ENCODE data around the gene WDR59.

The WDR59 gene

DNA sequence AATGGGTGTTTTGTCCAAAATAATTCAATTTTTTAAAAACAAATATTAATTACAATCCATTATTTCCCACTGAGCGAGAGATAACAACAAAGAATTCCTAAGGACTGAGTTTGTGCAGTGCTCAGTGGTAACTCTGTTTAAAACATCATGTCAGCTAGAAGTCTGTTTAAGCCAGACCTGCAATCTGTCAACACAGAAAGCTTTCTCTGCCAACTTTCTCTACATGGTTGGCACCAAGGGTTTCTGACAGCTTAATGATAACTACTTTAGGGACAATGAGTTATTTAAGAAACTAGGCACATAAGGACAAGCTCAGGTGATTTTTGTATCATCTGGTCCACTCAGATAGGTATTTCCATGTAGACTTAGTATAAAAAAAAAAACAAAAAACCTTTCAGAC lies 81.8 kb downstream of the WDR59 start:
- DNase-seq (ENCODE audit: low spot score) = no peak

- DNase-seq (ENCODE audit: low spot score) = no peak
Measured at GRCh38 chr16:74902161-74902560, 82.8 kb downstream of the WDR59 start.

DNA sequence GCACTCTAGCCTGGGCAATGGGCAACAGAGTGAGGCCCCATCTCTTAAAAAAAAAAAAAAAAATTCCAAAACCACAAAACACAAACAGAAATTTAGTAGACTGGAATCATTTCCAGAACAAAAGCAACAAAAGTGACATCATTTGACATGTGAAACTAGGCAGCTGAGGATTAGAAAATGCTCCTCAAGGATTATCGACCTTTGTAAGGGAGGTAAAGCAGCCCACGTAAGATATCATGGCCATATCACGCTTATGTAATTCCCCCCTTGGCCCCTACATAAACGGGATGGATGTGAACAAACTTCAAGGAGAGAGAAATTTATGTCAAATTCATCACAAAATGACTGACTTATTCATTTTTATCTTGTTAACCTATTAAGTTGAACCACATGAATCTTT lies 83.3 kb downstream of the WDR59 start:
- no peak for DNase-seq (ENCODE audit: low spot score)

DNA sequence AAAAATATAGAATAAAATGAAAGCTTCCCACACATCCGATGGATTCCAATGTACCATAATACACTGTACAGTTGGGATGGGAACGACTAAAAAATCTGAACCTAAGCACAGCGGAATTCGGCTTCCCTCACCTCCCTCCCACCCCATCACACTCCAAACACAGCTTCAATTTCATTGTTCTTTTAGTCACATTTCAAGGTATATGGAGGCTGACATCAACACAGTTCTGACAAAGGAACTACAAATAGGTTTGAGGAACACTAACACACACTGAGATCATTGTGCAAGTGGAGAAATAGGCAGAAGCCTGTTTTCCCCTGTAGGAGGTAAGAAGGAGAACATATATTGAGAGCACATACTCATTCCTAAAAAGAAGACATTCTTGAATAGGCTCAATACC lies 85.1 kb downstream of the WDR59 start:
- no peak for DNase-seq (ENCODE audit: low spot score)

GRCh38 chr16:74898659-74899058 lies 86.3 kb downstream of the WDR59 start:
- DNase-seq (ENCODE audit: low spot score) = no peak

GRCh38 chr16:74896389-74897370 lies 88.2 kb downstream of the WDR59 start:
- peak; percentile 82 for DNase-seq (ENCODE audit: low spot score)

DNA sequence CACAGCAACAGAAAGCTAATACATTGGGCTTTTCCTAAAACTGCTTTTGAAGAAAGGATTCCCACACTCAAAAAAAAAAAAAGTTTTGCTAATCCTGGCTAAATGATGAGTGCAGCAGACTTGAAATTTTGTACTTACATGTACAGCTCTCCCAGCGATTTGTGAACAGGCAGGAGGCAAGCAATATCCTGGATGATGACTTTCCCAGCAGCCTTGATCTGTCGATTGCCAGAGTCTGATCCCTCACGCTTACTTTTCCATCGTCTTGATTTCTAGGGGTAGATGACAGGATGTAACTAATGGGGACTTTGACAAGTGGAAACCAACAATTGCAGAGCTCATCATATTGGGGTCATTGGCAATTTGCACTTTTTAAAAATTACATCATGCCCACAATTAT lies 91.4 kb downstream of the WDR59 start:
- DNase-seq (ENCODE audit: low spot score) = no peak

GRCh38 chr16:74892574-74893461 lies 92.1 kb downstream of the WDR59 start:
- DNase-seq (ENCODE audit: low spot score) = no peak

GRCh38 chr16:74888888-74889287 lies 96.0 kb downstream of the WDR59 start:
- DNase-seq (ENCODE audit: low spot score) = no peak

- no peak for DNase-seq (ENCODE audit: low spot score)
Measured at GRCh38 chr16:74888232-74888862, 96.6 kb downstream of the WDR59 start.

DNA sequence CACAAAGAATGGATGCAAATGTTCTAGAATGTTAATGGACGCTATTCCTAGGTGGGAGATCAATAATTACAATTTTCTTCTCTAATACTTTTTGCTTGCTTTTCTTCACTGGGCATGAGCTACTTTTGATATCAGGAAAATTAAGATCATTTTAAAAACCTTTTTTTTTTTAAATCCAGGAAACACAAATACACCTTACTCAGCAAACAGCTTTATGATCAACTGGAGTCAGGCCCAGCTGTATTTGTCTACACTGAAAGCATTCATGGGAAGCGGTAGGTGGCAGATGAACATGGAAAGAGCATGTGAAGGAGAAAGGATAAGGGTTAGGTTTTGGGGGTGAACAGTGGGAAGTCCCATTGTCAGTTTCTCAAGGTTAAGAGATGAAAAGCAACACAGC lies 97.8 kb downstream of the WDR59 start:
- no peak for DNase-seq (ENCODE audit: low spot score)

- DNase-seq (ENCODE audit: low spot score) = no peak
Measured at GRCh38 chr16:74877706-74878105, 107.2 kb downstream of the WDR59 start.

DNA sequence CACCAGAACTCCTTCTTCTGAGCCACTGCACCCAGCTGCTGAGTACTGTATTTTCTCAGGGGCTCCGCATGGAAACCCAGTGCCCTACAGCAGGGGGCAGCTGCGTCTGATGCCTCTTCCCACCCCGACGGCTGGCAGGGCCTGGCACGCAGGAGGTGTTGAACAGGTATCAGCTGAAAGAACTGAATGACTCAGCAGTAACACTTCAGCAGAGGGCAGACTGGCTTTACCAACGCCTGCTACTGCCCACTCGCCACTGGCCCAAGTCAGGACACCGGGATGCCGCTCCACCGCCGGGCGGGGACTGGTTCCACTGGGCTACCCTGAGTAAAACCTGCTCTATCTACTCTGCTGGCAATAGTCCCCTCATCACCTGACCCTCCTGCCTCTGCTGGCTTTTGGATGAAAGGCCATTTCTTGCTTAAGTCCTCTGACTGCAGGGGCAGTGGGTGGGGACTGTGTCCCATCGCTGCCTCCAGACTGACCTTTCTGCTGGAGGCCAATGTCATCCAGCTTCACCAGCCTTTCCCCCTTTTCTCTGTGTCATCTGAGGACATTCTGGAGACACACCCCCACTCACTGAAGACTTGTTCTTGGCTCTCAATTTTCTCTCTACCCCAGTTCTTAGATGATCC lies 109.9 kb downstream of the WDR59 start:
- no peak for DNase-seq (ENCODE audit: low spot score)

DNA sequence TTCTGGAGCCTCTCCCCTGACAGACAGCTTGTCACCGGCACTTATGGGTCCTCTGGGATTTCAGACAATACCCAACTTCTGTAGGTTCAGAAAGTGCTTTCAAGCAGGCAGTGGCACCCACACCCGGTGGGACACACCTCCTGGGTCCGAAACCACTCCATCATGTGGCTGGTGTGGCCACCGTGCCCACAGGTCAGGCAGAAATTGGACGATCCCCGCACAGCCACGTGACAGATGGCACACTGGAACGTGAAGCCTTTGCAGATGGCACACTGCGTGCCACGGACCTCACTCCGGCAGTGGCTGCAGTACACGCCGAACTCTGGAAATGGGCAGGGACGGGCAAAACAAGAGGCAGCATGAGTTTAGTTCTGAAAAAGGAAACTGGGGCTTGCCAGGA lies 110.8 kb downstream of the WDR59 start:
- DNase-seq (ENCODE audit: low spot score) = no peak

DNA sequence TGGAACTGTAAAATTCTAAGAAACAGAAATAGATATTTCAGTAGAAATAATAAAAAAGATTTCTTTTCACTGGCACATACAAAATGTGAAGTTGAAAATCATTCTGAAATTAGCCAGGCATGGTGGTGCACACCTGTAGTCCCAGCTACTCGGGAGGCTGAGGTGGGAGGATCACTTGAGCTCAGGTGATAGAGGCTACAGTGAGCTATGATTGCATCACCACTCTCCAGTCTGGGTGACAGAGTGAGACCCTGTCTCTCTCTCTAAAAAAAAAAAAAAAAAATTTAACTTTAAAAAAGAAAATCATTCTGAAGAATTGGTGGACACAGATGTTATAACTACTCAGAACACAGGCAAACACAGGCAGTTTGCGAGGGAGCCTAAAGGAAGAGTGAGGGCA lies 112.6 kb downstream of the WDR59 start:
- DNase-seq (ENCODE audit: low spot score) = no peak

GRCh38 chr16:74871608-74872007 lies 113.3 kb downstream of the WDR59 start:
- DNase-seq (ENCODE audit: low spot score) = no peak

DNA sequence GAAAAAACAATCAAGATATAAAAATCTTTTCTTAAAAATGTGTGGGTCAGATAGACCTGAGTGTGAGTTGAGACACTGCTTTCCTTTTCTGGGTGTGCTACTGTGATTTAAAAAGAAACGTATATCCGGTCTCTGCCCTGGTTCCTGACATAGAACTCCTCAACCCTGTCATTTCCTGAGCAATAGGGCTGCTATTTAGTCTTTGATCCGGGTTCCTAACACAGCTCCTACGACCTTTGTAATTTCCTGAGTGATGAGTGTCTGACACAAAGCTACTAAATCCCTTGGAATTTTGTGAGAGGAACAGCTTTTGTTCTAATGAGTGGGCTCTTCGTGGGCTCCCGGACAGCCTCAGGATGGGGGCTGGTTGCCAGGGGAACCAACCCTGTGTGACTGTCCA lies 116.4 kb downstream of the WDR59 start:
- DNase-seq (ENCODE audit: low spot score) = peak; percentile 84

DNA sequence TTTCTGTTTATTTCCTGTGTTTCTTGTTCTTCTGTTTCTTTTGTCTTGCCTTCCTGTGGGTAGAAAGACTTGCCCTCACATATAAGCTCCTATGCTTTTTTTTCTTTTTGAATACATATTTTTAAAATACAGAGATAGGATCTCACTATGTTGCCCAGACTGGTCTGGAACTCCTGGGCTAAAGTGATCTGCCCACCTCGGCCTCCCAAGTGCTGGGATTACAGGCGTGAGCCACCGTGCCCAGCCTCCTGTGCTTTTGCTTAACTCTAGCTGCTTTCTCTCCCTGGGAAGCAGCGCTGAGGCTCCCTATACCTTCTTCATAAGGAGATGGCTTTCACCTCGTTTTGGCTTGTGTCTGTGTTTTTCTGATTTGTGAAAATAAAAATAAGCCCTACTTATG lies 116.9 kb downstream of the WDR59 start:
- no peak for DNase-seq (ENCODE audit: low spot score)

DNA sequence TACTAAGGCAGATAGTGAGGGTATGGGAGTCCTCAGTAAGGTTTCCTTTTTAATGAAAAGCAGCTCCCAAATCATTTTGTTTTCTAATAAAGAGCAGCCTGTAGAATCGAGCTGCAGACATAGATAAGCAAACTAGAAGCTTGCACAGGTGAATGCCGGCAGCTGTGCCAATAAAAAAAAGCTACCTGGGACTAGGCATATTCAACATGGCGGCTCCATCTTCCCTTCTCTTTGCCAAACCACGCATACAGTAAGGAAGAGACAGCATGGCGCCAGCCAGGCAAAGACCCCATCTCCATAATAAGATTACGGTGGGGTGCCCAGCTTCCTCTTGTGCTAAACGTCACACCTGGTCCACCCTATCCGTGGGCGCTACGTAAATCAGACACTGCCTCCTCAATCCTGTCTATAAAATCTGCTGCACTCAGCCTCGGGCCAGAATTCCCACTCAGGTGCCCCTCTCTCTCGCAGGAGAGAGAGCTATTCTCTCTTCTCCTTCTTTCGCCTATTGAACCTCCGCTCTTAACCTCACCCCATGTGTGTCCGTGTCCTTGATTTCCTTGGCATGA lies 117.6 kb downstream of the WDR59 start:
- no peak for DNase-seq (ENCODE audit: low spot score)

DNA sequence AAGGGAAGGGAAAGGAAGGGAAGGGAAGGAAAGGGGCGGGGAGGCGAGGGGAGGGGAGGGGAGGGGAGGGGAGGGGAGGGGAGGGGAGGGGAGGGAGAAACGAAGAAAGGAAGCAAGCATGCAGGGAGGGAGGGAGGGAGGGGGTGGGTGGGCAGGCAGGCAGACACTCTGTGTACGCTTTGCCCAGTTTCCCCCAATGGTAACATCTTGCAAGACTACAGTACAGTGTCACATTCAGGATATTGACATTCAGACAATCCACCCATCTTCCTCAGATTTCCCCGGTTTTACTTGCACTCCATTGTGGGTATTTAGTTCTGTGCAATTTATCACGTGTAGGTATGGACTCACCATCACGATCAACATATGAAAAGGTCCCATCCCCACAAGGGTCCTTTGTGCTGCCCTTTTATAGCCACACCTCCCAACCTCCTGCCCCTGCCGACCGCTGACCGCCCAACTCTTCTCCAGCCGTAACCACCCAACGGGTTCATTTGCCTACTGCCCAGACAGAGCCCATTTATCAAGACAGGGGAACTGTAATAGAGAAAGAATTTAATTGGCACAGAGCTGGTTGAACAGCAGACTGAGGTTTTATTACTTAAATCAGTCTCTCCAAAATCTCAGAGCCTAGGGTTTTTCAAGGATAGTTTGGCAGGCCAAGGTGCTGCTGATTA lies 118.9 kb downstream of the WDR59 start:
- no peak for DNase-seq (ENCODE audit: low spot score)

GRCh38 chr16:74862743-74863244 lies 122.1 kb downstream of the WDR59 start:
- peak; percentile 50 for DNase-seq (ENCODE audit: low spot score)

Data from RKO (cell line).